A673 (cell line): Measurements from ENCODE around the gene RNF144B. TPM values are rescaled to one million over a fixed set of nuclear protein-coding genes. Genes with fewer than 3 reads are reported as not detected.

ENCODE experiments used
- BruUV-seq: library from RNA; stranded (reverse); fragments of 400-500 nt; replicated peaks from 2 replicates; lab custom pipeline; 2021; lab: Mats Ljungman, UMichigan
- CTCF ChIA-PET: fragments of 300-600 bp; sonication (Branson Sonifier 250); formaldehyde crosslinking; loops from one replicate; lab custom pipeline; 2022; ENCODE audit warnings: antibody characterized with exemption; lab: Charles Lee
- POLR2A ChIA-PET: fragments of 300-600 bp; sonication (Branson Sonifier 250); formaldehyde crosslinking; loops from one replicate; lab custom pipeline; 2022; ENCODE audit warnings: antibody characterized with exemption; ENCODE audit not compliant: low non-redundant PET; lab: Charles Lee
- DNase-seq: peaks from one replicate; pipeline ENCODE4 v3.0.0-alpha.2; 2015; ENCODE audit warnings: low spot score
- H3K27ac ChIP-seq: fragments of 200-600 bp; sonication (generic); 2 replicates; pipeline ENCODE4 v1.5.1; 2016; ENCODE audit warnings: mixed run types, low read depth, mild to moderate bottlenecking, mixed read lengths, antibody characterized with exemption, low read length; ENCODE audit not compliant: poor library complexity, severe bottlenecking
- H3K27me3 ChIP-seq: fragments of 200-600 bp; sonication (generic); replicated peaks from 2 replicates; pipeline ENCODE4 v1.6.1; 2017; ENCODE audit warnings: mixed run types, low read depth, mild to moderate bottlenecking, mixed read lengths, antibody characterized with exemption, low read length; ENCODE audit not compliant: insufficient read depth, poor library complexity
- H3K36me3 ChIP-seq: fragments of 200-600 bp; sonication (generic); 2 replicates; pipeline ENCODE4 v1.6.1; 2016; ENCODE audit warnings: mixed run types, mild to moderate bottlenecking, mixed read lengths, antibody characterized with exemption, low read length; ENCODE audit not compliant: insufficient read depth, poor library complexity, severe bottlenecking
- H3K4me1 ChIP-seq: fragments of 200-600 bp; sonication (generic); 2 replicates; pipeline ENCODE4 v1.6.1; 2017; ENCODE audit warnings: mixed run types, mild to moderate bottlenecking, mixed read lengths, antibody characterized with exemption, low read length; ENCODE audit not compliant: insufficient read depth, poor library complexity, severe bottlenecking
- H3K4me3 ChIP-seq: fragments of 200-600 bp; sonication (generic); 2 replicates; pipeline ENCODE4 v1.5.1; 2016; ENCODE audit warnings: low read depth, mixed run types, mild to moderate bottlenecking, mixed read lengths, low read length; ENCODE audit not compliant: poor library complexity, severe bottlenecking
- H3K9me3 ChIP-seq: fragments of 200-600 bp; sonication (generic); 2 replicates; pipeline ENCODE4 v1.6.1; 2016; ENCODE audit warnings: mixed run types, low read depth, mild to moderate bottlenecking, mixed read lengths, antibody characterized with exemption, low read length; ENCODE audit not compliant: poor library complexity, severe bottlenecking
- EZH2 ChIP-seq: fragments of 200-600 bp; sonication (generic); IDR thresholded peaks from 2 replicates; pipeline ENCODE4 v1.6.1; 2017; ENCODE audit warnings: borderline replicate concordance, low read depth, mild to moderate bottlenecking, mixed read lengths, antibody characterized with exemption, low read length; ENCODE audit not compliant: poor library complexity, severe bottlenecking
- intact Hi-C: fragments of 100-400 bp; cut with micrococcal nuclease; formaldehyde crosslinking; loops from one replicate; pipeline ENCODE4 v1.10.0; 2022; ENCODE audit not compliant: unreplicated experiment
- total RNA-seq: library from RNA; stranded (reverse); gene quantifications from 2 replicates; pipeline ENCODE4 v1.2.3, GENCODE V29; 2021
- TF ChIP-seq, protein P1 (sequence below): fragments of 300-800, 200-600 bp; sonication (generic); conservative IDR thresholded peaks from 2 replicates; pipeline ENCODE4 v1.5.1; 2017; ENCODE audit warnings: low read depth, mild to moderate bottlenecking, antibody characterized with exemption, low read length, moderate library complexity, mixed read lengths

Gene RNF144B
- total RNA-seq, 1 experiment from 2014 or later: 0.82 TPM

GRCh38 chr6:18415207-18415606, 28.1 kb downstream of the RNF144B start:
- no peak overlapping the region for H3K27ac ChIP-seq
- H3K4me1 ChIP-seq: no peaks in the 10 kb centered on the region
- ChIA-PET POLR2A (no interaction called here), CTCF (no interaction called here)
- BruUV-seq: no TSS peak
- TF ChIP-seq EZH2: no peak
- TF ChIP-seq, protein P1, sequence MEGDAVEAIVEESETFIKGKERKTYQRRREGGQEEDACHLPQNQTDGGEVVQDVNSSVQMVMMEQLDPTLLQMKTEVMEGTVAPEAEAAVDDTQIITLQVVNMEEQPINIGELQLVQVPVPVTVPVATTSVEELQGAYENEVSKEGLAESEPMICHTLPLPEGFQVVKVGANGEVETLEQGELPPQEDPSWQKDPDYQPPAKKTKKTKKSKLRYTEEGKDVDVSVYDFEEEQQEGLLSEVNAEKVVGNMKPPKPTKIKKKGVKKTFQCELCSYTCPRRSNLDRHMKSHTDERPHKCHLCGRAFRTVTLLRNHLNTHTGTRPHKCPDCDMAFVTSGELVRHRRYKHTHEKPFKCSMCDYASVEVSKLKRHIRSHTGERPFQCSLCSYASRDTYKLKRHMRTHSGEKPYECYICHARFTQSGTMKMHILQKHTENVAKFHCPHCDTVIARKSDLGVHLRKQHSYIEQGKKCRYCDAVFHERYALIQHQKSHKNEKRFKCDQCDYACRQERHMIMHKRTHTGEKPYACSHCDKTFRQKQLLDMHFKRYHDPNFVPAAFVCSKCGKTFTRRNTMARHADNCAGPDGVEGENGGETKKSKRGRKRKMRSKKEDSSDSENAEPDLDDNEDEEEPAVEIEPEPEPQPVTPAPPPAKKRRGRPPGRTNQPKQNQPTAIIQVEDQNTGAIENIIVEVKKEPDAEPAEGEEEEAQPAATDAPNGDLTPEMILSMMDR: no peak
- no peak overlapping the region for H3K4me3 ChIP-seq
- H3K27me3 ChIP-seq: no peaks in the 10 kb centered on the region
- intact Hi-C loops: no loop called here
- no peak for DNase-seq
- H3K36me3 ChIP-seq: no peaks in the 10 kb centered on the region
- no peaks in the 10 kb centered on the region for H3K9me3 ChIP-seq

DNA sequence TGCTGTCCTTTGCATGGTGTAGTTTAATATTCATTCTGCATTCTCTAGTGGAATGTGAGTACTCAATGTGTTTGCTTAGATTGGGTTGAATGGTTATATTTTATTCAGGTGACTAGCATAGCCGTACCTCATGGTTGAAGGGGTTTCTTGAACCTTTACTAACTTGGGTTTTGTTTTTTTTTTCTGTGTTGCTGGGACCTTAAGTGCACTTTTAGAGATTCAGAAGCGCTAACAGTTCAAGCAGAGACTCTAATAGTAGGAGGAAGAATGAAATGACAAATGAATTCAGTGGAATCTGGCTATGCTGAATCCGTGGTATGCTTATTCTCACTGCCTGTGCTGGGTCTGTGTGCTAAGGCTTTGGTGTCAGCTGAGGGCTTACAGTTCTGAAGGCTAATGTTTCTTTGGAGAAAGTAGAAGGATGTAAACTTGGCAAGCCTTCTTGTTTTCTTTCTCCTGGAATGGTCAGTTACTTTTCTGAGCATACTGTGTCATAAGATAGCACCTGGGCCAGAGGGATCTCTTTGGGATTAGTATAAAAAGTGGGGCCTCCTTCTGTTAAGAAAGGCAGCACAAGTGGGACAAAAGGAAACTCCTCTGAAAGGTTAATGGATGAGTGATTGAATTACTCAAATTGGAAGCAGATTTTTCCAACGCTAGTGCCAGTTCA, 28.7 kb downstream of the RNF144B start:
- CTCF ChIA-PET: no interaction called here
- H3K27ac ChIP-seq: no peak overlapping the region
- no peak for DNase-seq

GRCh38 chr6:18416341-18416679, 29.2 kb downstream of the RNF144B start:
- ChIA-PET POLR2A (no interaction called here), CTCF (no interaction called here)
- intact Hi-C loops: no loop called here
- Histone ChIP-seq H3K9me3 (no peaks in the 10 kb centered on the region), H3K27ac (no peak overlapping the region), H3K27me3 (no peaks in the 10 kb centered on the region), H3K36me3 (no peaks in the 10 kb centered on the region), H3K4me3 (no peak overlapping the region), H3K4me1 (no peaks in the 10 kb centered on the region)
- DNase-seq: no peak
- TF ChIP-seq EZH2: no peak
- TF ChIP-seq, protein P1: no peak
- no TSS peak for BruUV-seq

More for the DNA sequence above, 28.7 kb downstream of the RNF144B start:
- Histone ChIP-seq H3K27me3 (no peaks in the 10 kb centered on the region), H3K36me3 (no peaks in the 10 kb centered on the region), H3K9me3 (no peaks in the 10 kb centered on the region), H3K4me3 (no peak overlapping the region), H3K4me1 (no peaks in the 10 kb centered on the region)
- intact Hi-C loops: no loop called here
- TF ChIP-seq, protein P1: no peak
- TF ChIP-seq EZH2: no peak
- POLR2A ChIA-PET: no interaction called here
- no TSS peak for BruUV-seq
